Stimulated activated CD8-positive, alpha-beta memory T cell treated with anti-CD3 and anti-CD28 coated beads, Interleukin-15, amount 100 ng/mL, for 24 hours (primary cell): Measurements from ENCODE around the gene PPM1F.

Experiments used
- DNase-seq: peaks from one replicate; pipeline ENCODE4 v3.0.0-alpha.2; 2020; ENCODE audit warnings: low read depth

The PPM1F gene

DNA sequence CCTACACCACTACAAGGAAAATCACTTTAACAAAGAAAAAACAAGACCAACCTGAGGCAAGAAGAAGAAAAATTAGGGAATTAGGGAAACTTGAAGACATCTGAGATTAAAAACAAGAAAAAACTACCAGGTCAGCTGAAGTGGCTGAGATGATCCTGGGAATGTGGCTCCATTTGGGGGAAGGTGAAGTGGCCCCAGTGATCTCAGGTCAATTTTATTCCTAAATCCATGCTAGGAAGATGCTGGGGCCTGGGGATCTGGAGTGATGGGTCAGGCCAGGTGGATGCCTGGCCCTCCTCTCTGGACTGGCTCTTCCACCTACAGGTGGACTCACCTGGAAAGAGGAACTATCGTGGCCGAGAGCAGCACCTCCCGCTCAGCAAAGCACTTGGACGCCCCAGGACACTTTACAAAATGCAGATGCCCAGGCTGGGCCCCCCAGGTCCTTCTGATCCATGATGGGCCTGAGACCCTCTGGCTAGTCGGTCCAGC lies 23.3 kb upstream of the PPM1F start:
- no peak for DNase-seq

DNA sequence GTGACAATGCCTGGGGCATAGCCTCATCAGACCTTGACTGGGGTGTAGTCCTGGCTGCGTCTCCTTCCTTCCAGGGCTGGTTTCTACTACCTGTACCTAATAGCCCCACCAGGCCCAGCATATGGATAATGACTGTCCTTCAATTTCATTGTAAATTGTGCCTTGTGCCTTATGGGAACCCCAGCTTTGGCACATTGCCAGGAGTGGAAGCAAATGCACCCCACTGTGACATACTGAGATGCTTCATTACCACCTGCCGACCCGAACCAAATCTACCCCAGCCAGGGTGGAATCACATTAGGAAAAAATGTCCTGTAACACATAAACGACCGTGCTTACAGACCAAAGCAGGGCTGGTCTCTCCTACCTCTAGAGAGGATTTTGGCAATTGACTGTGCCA lies 22.6 kb upstream of the PPM1F start:
- DNase-seq, result no peak

DNA sequence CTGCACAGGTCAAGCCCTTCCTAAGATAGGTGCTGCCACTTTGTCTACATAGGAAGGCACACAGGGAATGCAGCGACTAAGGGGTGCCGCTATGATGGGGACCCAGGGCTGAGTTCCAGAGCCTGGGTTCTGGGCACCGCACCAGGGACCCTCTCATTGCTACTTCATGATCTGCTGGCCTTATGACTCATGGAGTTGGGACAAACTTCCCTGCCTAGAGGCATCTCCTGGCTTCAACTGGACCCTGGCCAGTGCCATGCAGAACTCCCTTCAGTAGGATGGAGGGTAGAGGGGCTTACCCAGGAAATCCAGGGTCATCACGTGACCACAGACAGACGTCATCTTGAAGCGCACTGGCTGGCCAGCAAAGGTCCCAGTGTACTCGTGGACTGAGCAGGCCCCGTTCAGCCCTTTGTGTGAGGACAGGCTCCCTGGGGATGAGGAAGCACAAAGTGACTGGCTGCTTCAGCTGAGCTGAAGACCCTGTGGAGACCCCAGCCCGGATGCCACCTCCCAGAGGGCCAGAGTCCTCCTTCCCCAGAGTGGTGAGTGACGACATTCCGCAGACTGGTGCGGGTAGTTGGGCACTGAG lies 21.5 kb upstream of the PPM1F start:
- DNase-seq, result no peak

DNA sequence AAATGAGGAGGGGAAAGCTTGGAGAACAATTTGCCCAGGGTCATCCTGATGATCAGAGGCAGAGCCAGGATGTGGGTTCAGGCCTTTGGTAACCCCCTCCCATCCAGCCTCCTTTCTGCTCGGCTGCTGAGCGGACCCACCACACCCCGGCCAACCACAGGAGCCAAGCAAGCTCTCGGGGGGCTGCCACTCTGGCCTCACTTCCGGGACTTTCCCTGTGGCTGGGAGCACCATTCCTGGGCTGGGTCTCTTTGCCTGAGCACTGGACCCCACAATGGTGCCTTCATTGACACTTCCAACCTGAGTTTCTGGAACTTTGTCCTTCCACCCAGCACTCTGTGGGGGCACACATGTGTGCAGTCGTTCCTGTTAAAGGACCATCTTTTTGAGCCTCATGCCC lies 20.2 kb upstream of the PPM1F start:
- no peak for DNase-seq

DNA sequence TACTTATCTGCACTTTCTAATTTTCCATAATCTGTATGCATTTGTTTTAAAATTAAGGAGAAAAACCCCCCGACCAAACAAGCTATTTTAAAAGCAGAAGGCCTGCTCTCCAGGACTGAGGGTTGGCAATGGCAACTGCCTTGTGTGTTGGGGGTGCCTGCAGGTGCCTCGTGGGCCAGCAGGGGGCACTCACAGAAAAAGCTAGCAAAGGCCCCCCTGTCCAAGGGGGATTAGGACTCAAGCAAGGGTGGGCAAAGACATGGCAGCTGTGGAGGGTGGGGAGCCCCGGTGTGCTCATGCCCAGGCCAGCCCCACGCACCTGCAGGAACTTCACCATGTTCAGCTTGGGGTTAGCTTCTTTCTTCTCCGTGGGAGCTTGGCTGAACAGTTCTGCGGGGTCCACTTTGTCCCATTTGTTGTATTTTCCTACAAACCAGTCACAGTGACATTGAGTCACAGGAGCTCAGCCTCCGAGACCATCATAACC lies 19.7 kb upstream of the PPM1F start:
- no peak for DNase-seq

DNA sequence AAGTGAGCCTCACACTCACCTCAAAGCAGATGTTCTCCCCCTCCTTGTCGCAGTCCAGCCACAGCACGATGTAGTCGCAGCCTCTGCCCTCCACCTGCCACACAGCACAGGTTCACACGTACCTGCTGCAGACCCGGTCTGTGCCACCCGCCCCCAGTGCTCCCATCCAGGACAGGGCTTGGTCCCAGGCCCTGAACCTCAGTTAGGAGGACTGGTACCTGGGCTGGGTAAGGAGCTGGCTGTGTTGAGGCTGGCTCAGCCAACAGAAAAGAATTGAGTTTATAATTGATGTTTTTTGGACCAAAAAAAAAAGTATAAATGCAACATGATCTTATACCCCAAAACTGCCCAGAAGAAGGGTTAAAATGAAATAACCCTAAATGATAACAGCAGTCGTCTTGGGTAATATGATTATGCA lies 19.2 kb upstream of the PPM1F start:
- no peak for DNase-seq

DNA sequence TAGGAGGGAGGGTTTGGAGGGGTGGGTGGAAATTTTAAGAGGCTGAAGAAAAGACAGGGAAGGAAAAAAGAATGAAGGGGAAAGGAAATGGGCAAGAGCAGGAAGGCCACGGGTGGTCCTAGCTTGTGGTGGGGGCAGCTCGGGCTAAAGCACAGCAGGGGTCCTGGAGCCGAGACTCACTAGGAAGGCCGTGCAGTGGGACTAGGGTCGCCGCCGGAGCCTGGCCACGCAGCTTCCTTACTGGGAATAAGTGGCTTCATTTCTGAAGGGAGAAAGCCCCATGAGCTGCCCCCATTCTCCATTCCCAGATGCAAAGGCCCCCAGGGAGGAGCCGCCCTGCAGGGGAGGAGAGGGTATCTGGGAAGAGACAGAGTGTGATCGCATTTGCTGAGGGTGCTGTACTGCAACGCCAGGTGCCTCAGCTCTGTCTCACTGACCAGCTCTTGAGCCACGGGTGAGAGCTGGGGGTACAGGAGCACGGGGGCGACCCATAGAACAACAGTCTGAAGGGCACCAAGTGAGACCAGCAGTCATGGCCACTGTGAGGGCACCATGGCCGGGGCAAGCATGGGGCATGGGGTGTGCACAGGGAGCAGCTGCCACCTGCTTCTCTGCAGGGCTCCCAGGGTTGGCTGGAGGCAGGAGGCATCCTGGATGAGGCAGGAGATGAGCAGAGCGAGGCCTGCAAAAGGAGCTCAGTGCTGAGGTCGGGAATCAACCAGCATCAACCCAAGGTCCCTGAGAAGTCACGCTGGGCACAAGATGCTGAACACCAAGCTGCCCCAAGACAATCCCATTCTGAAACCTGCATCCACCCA lies 18.4 kb upstream of the PPM1F start:
- DNase-seq, result no peak

DNA sequence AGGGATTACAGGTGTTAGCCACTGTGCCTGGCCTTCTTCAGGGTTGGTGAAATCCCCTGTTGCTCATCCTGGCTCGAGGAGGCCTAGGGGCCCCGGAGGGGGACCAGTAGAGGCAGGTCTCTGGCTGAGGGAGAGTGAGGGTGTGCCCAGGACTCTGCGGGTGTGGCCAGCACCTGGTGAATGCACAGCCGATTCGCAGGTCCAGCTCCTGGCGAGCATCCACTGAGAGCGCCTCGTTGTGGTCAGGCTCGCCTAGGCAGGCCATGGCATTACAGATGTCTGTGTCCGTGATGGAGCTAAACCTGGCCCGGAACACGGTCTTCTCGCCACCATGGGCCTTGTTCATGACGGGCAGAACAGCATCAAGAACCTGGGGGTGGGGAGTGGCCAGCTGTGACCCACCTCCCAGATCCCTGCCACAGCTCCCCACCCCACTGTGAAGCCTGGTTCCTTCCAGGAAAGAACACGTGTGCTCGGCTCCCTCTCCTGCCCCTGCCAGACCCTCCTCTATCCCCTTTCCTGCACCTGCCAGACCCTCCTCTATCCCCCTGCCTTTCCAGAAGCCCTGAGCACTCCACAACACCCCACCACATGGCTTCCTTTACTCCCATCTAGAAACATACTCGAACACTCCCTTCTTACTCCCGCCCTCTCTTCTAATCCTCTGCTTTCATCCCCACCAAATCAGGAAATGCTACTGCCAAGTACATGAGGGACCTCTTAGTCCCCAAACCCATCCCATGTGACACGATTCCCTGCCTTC lies 17.6 kb upstream of the PPM1F start:
- no peak for DNase-seq

DNA sequence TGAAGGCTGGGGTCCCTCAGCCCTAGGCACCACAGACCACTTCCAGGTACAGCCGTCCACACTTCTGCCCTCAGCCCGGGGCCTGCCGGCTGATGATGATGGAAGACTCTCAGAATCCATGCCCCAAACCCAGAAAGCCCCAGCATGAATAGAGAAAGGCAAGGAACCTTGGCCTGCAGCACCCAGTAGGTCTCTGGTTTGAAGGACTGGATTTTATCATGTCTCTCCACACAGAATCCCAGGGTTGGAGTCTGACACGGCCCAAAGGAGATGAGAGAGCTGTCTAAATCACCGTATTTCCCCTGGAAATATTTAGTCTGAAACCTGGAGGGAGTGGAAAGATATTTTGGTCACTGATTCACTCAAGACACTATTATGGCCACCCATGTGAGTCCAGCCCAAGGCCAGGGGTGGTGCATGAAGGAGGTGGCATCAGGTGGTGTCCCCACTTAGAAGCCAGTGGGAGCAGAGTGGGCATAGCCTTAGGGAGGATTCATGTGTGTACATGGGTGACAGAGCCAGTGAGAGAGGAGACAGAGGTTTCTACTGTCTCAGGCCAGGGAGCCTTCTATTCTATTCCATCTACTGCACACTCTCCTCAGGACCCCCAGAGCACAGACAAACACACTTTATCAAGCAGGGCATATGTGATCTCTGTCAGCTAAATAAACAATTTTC lies 15.9 kb upstream of the PPM1F start:
- DNase-seq, result no peak

DNA sequence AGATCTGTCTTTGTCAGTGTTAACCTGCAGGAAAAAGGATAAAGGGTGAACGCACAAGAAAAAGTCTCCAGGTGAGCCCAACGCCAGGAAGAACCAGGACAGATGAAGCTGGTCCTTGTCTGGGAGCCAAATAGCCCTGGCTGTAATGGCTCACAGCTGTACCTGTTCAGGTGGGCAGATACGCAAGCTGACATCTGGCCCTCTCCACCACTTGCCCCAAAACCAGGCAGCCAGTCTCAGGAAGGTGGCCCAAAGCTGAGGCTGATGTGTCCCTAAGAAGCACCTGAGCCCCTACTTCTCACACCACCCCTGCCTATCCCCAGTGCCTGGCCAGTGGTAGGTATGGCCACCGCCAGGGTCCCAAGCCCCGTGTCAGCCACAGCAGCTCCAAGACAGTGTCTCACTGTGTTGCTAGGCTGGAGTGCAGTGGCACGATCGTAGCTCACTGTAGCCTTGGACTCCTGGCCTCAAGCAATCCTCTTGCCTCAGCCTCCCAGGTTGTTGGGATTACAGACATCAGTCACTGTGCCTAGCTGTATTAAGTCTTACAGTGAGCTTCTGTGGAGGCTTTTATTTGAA lies 15.1 kb upstream of the PPM1F start:
- DNase-seq, result no peak

DNA sequence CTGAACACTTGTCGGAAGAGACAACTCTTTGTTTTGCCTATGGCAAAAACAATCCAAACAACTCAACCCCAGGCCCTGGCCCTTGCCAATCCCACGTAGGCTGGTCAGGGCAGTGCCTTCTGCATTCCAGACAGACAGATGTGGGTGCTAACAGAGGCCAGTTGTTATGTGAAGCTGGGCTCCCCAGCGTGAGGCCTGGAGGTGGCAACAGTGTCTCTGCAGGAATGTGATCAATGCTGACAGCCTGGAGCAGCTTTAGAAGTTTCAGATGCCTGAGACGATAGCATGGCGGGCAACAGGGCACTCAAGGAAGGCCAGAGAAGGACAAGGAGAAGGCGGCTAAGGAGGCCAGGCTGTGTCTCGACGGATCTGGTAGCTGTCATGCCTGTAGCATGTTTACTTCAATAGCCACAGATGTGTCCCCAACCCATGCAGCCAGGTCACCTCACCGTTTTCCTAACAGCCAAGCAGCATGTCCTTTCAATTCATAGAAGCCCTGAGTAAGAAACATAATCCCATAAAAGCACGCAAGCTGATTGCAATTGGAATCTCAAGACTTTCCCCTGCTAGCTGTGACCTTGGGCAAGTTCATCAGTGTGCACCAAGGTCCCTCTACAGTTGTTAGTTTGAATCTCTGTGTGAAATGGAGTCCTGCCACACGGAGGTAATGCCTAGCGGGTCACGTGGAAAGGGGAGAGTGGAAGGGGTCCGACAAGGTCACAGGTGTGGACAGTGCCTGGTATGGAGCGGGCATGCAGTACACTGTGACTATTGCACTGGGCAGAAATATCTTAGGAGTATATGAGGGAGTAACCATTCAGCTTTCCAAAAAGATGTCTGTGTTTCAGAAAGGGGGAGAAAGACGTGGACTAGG lies 14.2 kb upstream of the PPM1F start:
- DNase-seq, result no peak

DNA sequence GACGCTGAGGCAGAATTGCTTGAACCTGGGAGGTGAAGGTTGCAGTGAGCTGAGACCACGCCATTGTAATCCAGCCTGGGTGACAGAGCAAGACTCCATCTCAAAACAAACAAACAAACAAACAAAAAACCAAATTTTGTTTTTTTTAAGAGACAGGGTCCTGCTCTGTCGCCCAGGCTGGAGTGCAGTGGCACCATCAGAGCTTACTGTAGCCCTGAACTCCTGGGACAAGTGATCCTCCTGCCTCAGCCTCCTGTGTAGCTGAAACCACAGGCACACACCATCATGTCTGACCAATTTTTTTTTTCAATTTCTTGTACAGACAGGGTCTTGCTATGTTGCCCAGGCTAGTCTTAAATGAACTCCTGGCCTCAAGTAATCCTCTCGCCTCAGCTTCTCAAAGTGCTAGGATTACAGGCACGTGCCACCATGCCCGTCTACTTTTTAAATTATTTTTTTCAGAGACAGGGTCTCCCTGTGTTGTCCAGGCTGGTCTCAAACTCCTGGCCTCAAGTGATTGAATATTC lies 13.2 kb upstream of the PPM1F start:
- no peak for DNase-seq

DNA sequence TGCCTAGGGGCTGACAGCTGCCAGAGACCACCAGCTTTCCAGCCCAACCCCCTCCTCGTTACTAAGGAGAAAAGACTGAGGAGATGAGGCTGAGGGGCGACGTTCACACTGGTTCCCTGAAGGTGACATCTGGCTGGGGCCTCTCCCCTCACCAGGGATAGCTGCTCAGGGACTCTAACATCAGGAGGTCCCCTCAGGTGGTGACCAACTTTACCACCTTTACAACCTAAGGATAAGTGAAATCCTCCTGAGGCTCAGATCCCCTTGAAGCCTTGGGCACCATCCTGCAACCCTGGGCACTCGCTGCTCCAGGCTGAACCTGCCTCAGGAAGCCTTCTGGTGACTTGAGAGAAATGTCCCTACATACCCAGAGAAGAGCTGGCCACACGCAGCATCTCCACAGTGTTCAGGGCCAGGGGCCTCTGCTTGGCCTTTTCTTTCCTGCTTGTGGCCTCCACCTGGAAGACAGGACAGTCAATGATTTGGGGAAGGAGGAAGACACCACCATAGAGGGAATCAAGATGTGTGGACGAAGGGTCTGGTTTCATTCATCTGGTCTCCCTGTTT lies 12.4 kb upstream of the PPM1F start:
- DNase-seq, result no peak

DNA sequence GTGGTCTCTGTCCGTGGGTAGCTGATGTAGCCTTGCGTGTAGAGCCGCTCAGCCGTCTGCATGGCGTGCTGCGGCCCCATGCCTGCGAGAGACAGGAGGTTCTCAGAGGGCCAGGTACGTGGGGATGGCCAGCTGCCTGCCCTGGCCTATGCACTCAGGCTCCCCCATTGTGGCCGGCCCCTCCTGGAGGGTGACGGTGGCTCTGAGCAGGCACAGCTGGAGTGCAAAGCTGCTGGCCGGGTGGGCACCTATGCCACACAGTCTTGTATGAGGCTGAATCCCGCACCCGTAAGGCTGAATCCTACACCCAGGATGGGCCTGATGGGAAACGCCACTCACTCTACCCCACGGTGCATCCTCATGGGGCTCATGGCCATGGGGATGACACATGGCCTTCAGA lies 11.6 kb upstream of the PPM1F start:
- no peak for DNase-seq

DNA sequence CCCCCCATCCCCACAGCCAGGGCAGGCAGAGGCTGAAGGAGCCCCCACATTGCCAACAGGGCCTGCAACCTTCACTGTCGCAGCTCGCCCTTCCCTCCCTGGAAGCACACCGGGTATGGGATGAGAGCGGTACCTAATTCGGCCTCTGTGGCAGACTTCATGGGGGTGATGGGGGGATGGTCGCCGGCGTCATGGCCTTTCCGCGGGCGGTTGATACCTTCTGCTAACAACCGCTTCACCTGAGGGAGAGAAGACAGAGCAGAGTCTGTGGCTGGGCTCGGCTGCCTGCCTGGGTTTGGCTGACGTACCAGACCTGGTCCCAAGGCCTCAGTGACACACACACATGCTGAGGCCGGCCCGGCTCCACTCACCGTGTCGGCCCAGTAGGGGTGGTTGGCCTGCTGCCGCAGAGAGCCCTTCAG lies 11.2 kb upstream of the PPM1F start:
- no peak for DNase-seq

DNA sequence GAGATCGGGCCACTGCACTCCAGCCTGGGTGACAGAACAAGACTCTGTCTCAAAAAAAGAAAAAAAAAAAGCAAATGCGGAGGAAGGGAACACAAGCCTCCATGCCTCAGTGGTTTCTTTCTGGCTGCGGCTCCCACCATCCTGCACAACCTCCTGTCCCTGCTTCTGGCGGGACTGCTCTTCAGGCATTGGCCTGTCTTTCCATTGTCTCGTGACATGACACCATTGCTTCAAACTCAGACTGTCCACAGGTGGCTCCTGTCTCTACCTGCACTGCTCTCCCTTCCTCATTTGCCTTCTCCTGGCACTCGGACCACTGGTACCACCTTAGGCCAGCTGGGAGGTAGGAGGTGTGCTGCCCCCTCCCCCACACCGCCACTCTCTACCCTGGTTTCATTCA lies 10.6 kb upstream of the PPM1F start:
- DNase-seq, result no peak

DNA sequence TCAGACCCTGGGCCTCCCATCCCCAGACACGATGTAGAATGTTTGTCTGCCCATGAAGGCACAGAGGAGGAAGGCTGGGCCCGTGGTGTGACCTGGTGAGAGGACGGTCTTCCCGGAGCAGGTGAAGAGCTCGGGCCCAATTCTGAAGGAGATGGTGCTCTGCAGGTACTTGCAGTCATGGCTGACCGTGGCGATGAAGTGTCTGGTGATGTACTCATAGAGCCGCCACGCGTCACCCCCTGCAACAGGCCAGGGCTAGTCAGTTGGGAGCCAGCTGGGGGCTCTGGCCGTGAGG lies 10.0 kb upstream of the PPM1F start:
- DNase-seq, result no peak

DNA sequence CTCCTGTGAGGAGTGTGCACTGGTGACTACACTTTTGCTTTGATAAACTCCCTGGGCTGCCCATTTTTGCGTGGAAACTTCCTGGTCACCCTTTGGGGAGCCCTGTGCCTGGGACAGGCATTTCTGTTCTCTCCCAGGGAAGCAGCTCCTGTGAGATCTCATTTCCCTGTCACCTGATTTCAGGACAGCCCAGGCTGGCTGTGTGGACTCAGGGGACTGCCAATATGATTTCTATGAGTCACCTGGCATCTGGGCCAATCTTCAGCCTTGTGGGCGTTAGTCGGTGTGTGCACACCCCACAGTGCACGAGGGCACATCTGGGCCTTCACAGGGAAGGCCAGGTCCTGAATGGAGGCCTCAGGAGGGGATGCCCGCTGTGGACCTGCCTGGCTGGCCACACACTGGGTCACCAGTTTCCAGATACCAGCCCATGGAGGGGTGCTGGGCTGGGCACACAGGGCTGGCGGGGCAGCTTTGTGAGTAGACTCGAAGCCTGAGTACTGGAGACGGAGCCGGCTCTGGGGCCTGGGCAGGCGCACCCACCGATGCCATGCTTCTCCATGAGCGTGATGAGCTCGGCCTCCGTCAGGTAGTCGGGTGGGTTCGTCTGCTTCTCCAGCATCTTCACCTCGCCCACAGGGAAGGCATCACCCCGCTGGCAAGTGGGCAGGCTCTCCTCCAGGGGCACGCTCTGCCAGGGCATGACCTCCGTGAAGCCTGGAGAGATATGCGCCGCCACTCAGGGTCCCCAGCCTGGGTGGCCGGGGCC lies 9.4 kb upstream of the PPM1F start:
- DNase-seq, result no peak

DNA sequence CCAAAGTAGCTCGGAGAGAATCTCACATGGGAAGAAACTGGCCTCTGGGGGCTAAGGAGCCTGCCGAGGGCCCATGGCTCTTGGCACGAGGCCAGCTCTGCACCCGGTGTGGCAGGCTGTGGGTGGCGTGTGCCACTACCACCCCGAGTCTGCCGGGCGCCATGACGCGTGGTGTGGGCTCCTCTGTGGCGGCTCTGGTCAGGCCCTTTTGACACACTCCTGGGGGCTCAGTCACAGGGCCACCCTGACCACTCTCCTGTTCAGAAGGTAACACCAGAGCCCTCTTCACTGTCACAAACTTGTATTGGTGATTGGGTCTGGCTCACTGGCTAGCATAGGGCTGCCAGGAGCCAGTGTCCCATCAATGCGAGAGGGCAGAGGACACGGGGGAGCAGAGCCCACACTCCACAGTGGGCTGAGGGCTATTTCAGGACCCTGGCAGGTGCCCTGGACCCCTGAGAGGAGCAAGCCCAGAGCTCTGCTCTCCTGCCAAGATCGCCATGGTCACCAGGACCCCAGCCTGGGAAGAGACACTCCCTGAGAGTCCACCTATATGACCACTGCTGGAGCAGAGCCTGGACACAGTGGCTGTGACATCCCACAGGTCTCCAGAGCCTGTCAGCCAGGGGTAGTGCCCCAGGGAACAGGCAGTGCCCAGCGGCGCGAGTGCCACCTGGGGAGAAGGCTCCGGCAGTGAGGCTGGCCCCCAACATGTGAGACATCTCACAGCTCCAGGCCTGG lies 8.6 kb upstream of the PPM1F start:
- DNase-seq, result no peak
